ENCODE data around the gene ZC3H10. TPM values are rescaled to one million over a fixed set of nuclear protein-coding genes. Genes with fewer than 3 reads are reported as not detected.
"Not testable (repeated sequence)": the region's sequence is repeated elsewhere in the genome, so short reads cannot be mapped to it uniquely, and the experiment has no call there.

Gene ZC3H10
- total RNA-seq, 1 donor from 2014 or later, result 4.9 TPM

GRCh38 chr12:56154246-56154771, 36.2 kb downstream of the ZC3H10 start:
- intact Hi-C loops (cut with micrococcal nuclease), result no loop called here
- no peaks in the 10 kb centered on the region for H3K9me3 ChIP-seq (replicated peaks)
- no peak for TF ChIP-seq CTCF (IDR thresholded peaks at IDR 0.05; ENCODE audit: borderline replicate concordance)
- H3K36me3 ChIP-seq, result peaks cover under 1% of the 10 kb centered on the region
- H3K4me1 ChIP-seq, result peaks cover 49% of the 10 kb centered on the region
- H3K27me3 ChIP-seq (ENCODE audit: low read depth), result no peaks in the 10 kb centered on the region
- H3K27ac ChIP-seq (replicated peaks), result no peak overlapping the region
- DNase-seq, result no peak
- no peak overlapping the region for H3K4me3 ChIP-seq

- Histone ChIP-seq H3K27ac (replicated peaks) (no peak overlapping the region), H3K4me1 (peaks cover 54% of the 10 kb centered on the region), H3K27me3 (ENCODE audit: low read depth) (no peaks in the 10 kb centered on the region), H3K4me3 (no peak overlapping the region), H3K36me3 (peaks cover 5% of the 10 kb centered on the region), H3K9me3 (replicated peaks) (no peaks in the 10 kb centered on the region)
- intact Hi-C loops (cut with micrococcal nuclease), result loop anchor here (5.0 kb wide), 1 partner anchor 38 kb away; the partner anchor contains the start of genes RPL41 and ZC3H10
- no peak for TF ChIP-seq CTCF (IDR thresholded peaks at IDR 0.05; ENCODE audit: borderline replicate concordance)
- DNase-seq, result no peak
Measured at GRCh38 chr12:56154818-56155217, 36.8 kb downstream of the ZC3H10 start.

GRCh38 chr12:56155256-56155845, 37.3 kb downstream of the ZC3H10 start:
- Histone ChIP-seq H3K4me3 (no peak overlapping the region), H3K9me3 (replicated peaks) (no peaks in the 10 kb centered on the region), H3K36me3 (peaks cover 11% of the 10 kb centered on the region), H3K27me3 (ENCODE audit: low read depth) (no peaks in the 10 kb centered on the region), H3K4me1 (peaks cover 59% of the 10 kb centered on the region), H3K27ac (replicated peaks) (no peak overlapping the region)
- TF ChIP-seq CTCF (IDR thresholded peaks at IDR 0.05; ENCODE audit: borderline replicate concordance), result no peak
- DNase-seq, result no peak
- intact Hi-C loops (cut with micrococcal nuclease), result loop anchor here (5.0 kb wide), 1 partner anchor 38 kb away; the partner anchor contains the start of genes RPL41 and ZC3H10

- peak overlapping the region; percentile 75 for H3K4me3 ChIP-seq
- not testable (repeated sequence) for H3K27me3 ChIP-seq (ENCODE audit: low read depth); H3K9me3 ChIP-seq (replicated peaks); DNase-seq
- intact Hi-C loops (cut with micrococcal nuclease), result loop anchor here (5.0 kb wide), 1 partner anchor 39 kb away; the partner anchor contains the start of genes RPL41 and ZC3H10
- peak overlapping the region; percentile 96 for H3K27ac ChIP-seq (replicated peaks)
- peaks cover 23% of the 10 kb centered on the region for H3K36me3 ChIP-seq
- peaks cover 60% of the 10 kb centered on the region for H3K4me1 ChIP-seq
Measured at GRCh38 chr12:56156464-56157200, 38.6 kb downstream of the ZC3H10 start.

GRCh38 chr12:56157201-56158028, 39.3 kb downstream of the ZC3H10 start:
- peak; percentile 73 for TF ChIP-seq CTCF (IDR thresholded peaks at IDR 0.05; ENCODE audit: borderline replicate concordance)
- peak overlapping the region; percentile 75 for H3K4me3 ChIP-seq
- peaks cover 31% of the 10 kb centered on the region for H3K36me3 ChIP-seq
- H3K9me3 ChIP-seq (replicated peaks), result no peaks in the 10 kb centered on the region
- H3K27me3 ChIP-seq (ENCODE audit: low read depth), result no peaks in the 10 kb centered on the region
- peak; percentile 74 for DNase-seq
- intact Hi-C loops (cut with micrococcal nuclease), result loop anchor here (5.0 kb wide), 1 partner anchor 40 kb away; the partner anchor contains the start of genes RPL41 and ZC3H10
- H3K27ac ChIP-seq (replicated peaks), result peak overlapping the region; percentile 96
- peaks cover 63% of the 10 kb centered on the region for H3K4me1 ChIP-seq

Data from left ventricle myocardium inferior (tissue), 1 donor.